ENCODE measurements around the gene JAK2.
"Not testable (repeated sequence)": the region's sequence is repeated elsewhere in the genome, so short reads cannot be mapped to it uniquely, and the experiment has no call there.

Gene JAK2

GRCh38 chr9:4984621-4985385 is at the start of gene JAK2:
Gene JAK2, plus strand, starts transcription at chr9:4985272. Its CDS starts 36,716 bp downstream, at chr9:5021988.
- H3K4me3 ChIP-seq (ENCODE audit: low read depth, low read length), result peak within 1 kb of the TSS; percentile 68

GRCh38 chr9:4936277-4936676 is 48.8 kb upstream of the JAK2 start:
- no peak overlapping the region for H3K4me3 ChIP-seq (ENCODE audit: low read depth, low read length)

DNA sequence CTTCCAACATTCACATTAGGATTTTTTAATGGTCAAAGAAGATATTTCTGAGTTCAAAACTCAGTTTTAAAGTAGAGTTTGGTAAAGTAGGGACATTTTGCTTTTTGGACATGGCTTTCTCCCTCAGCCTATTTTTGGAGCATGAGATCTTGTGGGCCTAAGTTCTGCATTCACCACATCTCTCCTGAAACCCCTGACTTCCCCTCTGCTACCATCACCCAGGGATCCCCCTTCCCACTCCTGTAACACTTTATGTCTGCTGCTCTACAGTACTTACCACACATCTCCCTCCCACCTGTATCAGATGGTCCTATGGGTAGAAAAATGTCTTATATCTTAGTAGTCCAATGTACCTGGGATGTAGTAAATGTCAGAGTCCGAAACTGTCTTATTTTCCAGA is 48.2 kb upstream of the JAK2 start:
- H3K4me3 ChIP-seq (ENCODE audit: low read depth, low read length), result no peak overlapping the region

- no peak overlapping the region for H3K4me3 ChIP-seq (ENCODE audit: low read depth, low read length)
Observed at GRCh38 chr9:4937446-4937845, 47.6 kb upstream of the JAK2 start.

DNA sequence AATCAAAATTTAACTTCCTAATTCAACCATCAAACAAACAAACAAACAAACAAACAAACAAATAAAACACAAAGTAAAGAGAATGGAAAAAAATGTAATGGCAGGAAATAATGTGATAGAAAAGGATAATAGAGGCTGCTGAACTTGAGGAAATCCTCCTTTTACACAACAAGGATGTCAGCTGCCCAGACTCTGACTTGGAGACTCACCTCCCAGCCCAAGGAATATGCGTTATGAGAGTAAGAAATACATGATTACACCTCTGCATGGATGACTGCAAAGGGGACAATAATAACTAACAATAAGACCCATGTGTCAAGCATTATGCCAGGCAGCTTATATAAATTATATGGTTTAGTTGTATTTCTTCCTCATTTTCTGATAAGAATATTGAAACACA is 46.6 kb upstream of the JAK2 start:
- H3K4me3 ChIP-seq (ENCODE audit: low read depth, low read length), result no peak overlapping the region

DNA sequence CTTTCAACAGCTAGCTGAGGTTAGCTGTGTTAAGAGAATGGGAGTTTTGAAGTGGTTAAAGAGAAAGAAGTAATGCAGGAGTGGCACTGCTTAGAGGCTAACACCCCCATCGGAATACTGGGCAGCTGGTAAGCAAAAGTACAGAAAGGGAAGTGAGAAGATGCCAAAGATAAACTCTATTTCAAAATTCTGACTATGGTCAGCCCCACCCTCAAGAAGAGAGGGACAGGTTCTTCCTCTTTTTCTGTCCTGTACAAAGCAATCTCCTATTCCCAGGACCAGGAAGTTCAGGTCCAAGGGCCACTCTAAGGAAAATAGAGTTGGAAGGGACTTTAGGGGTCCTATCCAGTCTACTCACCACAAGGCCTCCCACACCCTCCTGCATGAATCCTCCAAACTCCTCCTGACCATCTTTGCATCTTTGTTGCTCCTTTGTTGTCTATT is 45.9 kb upstream of the JAK2 start:
- H3K4me3 ChIP-seq (ENCODE audit: low read depth, low read length), result no peak overlapping the region

GRCh38 chr9:4942042-4942691 is 42.9 kb upstream of the JAK2 start:
- H3K4me3 ChIP-seq (ENCODE audit: low read depth, low read length), result not testable (repeated sequence)

- H3K4me3 ChIP-seq (ENCODE audit: low read depth, low read length), result no peak overlapping the region
Observed at GRCh38 chr9:4943346-4943745, 41.7 kb upstream of the JAK2 start.

DNA sequence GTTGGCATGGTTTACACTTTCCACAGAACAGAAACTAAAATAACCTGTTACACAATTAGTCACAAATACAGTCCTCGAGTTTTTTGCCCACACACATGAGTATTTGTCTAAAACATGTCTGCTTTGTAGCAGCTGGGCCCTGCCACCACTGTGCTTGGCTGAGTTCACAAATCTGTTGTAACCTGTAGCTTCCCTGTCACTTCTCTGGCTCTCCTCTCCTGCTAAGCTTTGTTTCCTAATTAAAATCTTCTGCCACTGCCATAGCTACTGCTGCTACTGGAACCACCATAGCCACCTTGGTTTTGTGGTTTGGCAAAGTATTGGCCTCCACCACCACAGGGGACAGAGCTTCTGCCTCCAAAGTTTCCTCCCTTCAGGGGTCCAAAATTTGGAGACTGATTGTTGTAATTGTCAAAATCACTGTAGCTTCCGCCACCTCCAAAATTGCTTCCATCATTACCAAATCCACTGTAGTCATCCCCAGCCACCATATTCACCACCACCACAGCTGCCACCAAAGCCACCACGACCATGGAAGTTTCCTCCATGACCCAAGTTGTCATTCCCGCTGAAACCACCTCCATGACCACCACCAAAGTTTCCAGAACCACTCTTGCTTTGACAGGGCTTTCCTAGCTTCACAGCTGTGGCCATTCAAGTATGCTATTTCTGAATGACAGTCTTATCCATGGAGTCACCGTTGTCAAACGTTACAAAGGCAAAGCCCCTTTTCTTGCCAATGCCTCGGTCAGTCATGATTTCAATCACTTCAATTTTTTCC is 40.5 kb upstream of the JAK2 start:
- H3K4me3 ChIP-seq (ENCODE audit: low read depth, low read length), result not testable (repeated sequence)

DNA sequence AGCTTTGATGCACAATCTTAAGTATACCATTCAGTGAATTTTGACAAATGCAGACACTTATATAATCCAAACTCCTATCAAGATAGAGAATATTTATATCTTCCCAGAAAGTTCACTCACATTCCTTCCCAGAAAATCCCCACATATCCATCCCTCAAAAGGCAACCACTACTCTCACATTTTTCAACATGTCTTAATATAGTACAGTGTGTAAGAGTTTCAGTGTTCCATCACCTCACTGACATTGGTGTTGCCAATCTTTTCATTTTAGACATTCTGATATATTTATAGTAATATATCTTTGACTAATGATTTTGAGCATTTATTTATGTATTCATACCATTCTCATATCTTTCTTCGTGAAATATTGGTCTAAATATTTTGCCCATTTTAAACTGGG is 38.1 kb upstream of the JAK2 start:
- no peak overlapping the region for H3K4me3 ChIP-seq (ENCODE audit: low read depth, low read length)

- no peak overlapping the region for H3K4me3 ChIP-seq (ENCODE audit: low read depth, low read length)
Observed at GRCh38 chr9:4955836-4956235, 29.2 kb upstream of the JAK2 start.

DNA sequence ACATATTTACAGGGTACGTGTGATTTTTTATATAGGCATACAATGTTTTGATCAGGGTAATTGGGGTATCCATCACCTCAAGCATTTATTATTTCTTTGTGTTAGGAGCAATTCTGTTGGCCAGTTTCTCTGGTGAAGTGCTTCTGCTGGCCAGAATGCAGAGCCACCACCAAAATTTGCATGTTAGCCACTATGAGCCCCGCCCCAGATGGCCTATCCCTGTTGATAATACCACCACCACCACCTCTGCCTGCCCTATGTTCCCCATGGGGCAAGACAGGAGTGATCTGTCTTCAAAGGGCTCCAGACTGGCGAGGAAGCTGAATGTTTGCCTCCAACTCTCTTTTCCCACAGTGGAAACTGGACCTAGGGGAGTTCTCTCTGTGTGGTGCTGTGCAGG is 26.0 kb upstream of the JAK2 start:
- no peak overlapping the region for H3K4me3 ChIP-seq (ENCODE audit: low read depth, low read length)

GRCh38 chr9:4962085-4962484 is 23.0 kb upstream of the JAK2 start:
- H3K4me3 ChIP-seq (ENCODE audit: low read depth, low read length), result no peak overlapping the region

DNA sequence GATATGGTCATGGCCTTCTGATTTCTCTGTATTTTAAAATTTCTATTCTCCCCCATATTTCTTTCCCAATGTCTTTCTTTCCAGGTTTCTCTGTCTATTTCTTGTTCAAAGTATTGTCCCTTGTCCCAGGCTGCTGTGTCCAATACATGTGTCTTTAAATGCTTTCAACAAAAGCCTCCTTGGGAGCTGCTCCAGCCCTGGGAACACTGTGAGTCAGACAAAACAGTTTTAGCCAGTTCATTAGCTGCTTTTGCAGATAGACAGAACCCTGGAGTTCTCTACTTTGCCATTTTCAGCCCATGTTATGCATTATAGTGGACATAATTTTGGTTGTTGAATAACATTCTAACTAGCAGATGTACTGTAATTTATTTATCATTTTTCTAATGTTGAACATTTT is 20.5 kb upstream of the JAK2 start:
- H3K4me3 ChIP-seq (ENCODE audit: low read depth, low read length), result no peak overlapping the region

DNA sequence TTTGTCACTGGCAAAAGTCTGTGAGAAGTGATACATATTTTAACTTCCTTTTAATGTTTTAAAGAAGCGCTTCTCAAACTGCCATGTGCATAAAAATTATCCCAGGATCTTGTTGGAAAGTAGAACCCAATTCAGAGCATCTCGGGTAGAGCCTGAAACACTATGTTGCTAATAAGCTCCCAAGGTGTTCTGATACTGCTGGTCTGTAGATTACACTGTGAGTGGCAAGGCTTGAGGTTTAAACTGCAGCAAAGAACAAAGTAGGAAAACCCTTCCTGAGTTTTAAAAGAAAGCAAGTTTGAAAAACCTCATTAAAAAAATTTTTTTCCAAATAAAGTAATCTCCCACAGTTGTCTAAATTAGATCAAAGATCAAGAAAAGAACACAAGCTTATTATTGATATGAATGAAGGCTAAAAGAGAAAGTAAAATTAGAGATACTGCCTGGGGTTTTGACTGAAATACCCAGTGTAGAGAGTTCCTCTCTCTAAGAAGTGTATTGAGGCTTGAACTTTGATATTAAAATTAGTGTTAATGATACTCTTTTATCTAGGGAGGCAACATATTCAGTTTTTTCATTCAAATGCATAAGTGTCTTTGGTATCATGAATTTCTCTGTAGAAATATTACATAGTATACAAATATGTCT is 19.8 kb upstream of the JAK2 start:
- no peak overlapping the region for H3K4me3 ChIP-seq (ENCODE audit: low read depth, low read length)

GRCh38 chr9:4967523-4967922 is 17.5 kb upstream of the JAK2 start:
- no peak overlapping the region for H3K4me3 ChIP-seq (ENCODE audit: low read depth, low read length)

- H3K4me3 ChIP-seq (ENCODE audit: low read depth, low read length), result no peak overlapping the region
Observed at GRCh38 chr9:4969130-4969529, 15.9 kb upstream of the JAK2 start.

GRCh38 chr9:4970970-4971641 is 14.0 kb upstream of the JAK2 start:
- H3K4me3 ChIP-seq (ENCODE audit: low read depth, low read length), result no peak overlapping the region

DNA sequence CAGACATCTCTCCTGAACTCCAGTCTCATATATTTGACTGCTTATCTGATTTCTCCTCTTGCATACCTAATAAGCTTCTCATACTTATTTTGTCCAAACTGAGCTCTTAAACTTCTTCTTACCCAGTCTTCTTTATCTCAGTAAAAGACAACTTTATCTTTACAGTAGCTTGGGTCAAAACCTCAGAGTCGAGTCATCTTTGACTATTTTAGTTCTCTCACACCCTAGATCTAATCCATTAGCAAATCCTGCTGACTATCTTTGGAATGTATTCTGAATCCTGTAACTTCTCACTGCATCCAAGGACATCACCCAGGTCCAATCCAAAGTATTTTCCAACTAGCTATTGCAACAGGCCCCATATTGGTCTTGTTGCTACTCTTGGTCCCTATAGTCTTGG is 11.8 kb upstream of the JAK2 start:
- no peak overlapping the region for H3K4me3 ChIP-seq (ENCODE audit: low read depth, low read length)

- H3K4me3 ChIP-seq (ENCODE audit: low read depth, low read length), result no peak overlapping the region
Observed at GRCh38 chr9:4973902-4974301, 11.2 kb upstream of the JAK2 start.

- no peak overlapping the region for H3K4me3 ChIP-seq (ENCODE audit: low read depth, low read length)
Observed at GRCh38 chr9:4979239-4979638, 5.8 kb upstream of the JAK2 start.
